ENCODE results near the gene DGCR2. TPM values are rescaled to one million over a fixed set of nuclear protein-coding genes. Genes with fewer than 3 reads are reported as not detected.

DGCR2 gene
- total and polyA plus RNA-seq, 12 donors, result 24.3 to 70.1 (median 51.9) TPM

GRCh38 chr22:19046287-19046686 is 75.9 kb downstream of the DGCR2 start:
- peaks cover 0 to 84% of the 10 kb centered on the region in 2 donors for H3K36me3 ChIP-seq (replicated peaks in 1 of 2)
- no peak overlapping the region for H3K27ac ChIP-seq
- TF ChIP-seq POLR2A (IDR thresholded peaks at IDR 0.05) (no peak), CTCF (IDR thresholded peaks at IDR 0.05) (no peak)
- H3K9me3 ChIP-seq (replicated peaks in 1 of 3), result no peaks in the 10 kb centered on the region
- no peaks in the 10 kb centered on the region for H3K27me3 ChIP-seq
- peaks cover 0 to 13% of the 10 kb centered on the region in 2 donors for H3K4me1 ChIP-seq (replicated peaks in 1 of 2)
- no peak for DNase-seq
- intact Hi-C loops (cut with DNase I), result loop anchor here in 1 of 2 donors (10.0 kb wide), 1 partner anchor 59 kb away; no protein-coding TSS in a partner anchor
- no peak overlapping the region for H3K4me3 ChIP-seq
- WGBS, 4 donors, result 90 to 99% (median 96%) methylated on average over 1 to 2 of the region's 2 CpGs

GRCh38 chr22:19045094-19045493 is 77.1 kb downstream of the DGCR2 start:
- Histone ChIP-seq H3K4me3 (no peak overlapping the region), H3K27ac (no peak overlapping the region), H3K9me3 (replicated peaks in 1 of 3) (no peaks in the 10 kb centered on the region), H3K4me1 (replicated peaks in 1 of 2) (peaks cover 0 to 12% of the 10 kb centered on the region in 2 donors), H3K27me3 (no peaks in the 10 kb centered on the region), H3K36me3 (replicated peaks in 1 of 2) (peaks cover 0 to 94% of the 10 kb centered on the region in 2 donors)
- intact Hi-C loops (cut with DNase I), result loop anchor here in 1 of 2 donors (10.0 kb wide), 1 partner anchor 60 kb away; no protein-coding TSS in a partner anchor
- TF ChIP-seq POLR2A (IDR thresholded peaks at IDR 0.05), result no peak
- no peak for TF ChIP-seq CTCF (IDR thresholded peaks at IDR 0.05)
- no peak for DNase-seq
- 80 to 91% (median 87%) methylated on average over 7 of the region's 7 CpGs for WGBS, 4 donors

GRCh38 chr22:19044381-19044780 is 77.8 kb downstream of the DGCR2 start:
- Histone ChIP-seq H3K4me1 (replicated peaks in 1 of 2) (peaks cover 0 to 9% of the 10 kb centered on the region in 2 donors), H3K27ac (no peak overlapping the region), H3K9me3 (replicated peaks in 1 of 3) (no peaks in the 10 kb centered on the region), H3K36me3 (replicated peaks in 1 of 2) (peaks cover 0 to 95% of the 10 kb centered on the region in 2 donors), H3K27me3 (no peaks in the 10 kb centered on the region), H3K4me3 (no peak overlapping the region)
- WGBS, 4 donors, result 85 to 90% (median 87%) methylated on average over 5 to 6 of the region's 6 CpGs
- no peak for DNase-seq
- TF ChIP-seq CTCF (IDR thresholded peaks at IDR 0.05) (no peak), POLR2A (IDR thresholded peaks at IDR 0.05) (no peak)
- intact Hi-C loops (cut with DNase I), result loop anchor here in 1 of 2 donors (10.0 kb wide), 1 partner anchor 60 kb away; no protein-coding TSS in a partner anchor

- no peaks in the 10 kb centered on the region for H3K9me3 ChIP-seq (replicated peaks in 1 of 3)
- DNase-seq, result peak in 4 of 7 donors; percentile 6 to 56 (median 25)
- 72 to 98% (median 75%) methylated on average over 8 to 14 of the region's 14 CpGs for WGBS, 4 donors
- TF ChIP-seq CTCF (IDR thresholded peaks at IDR 0.05), result no peak
- TF ChIP-seq POLR2A (IDR thresholded peaks at IDR 0.05), result no peak
- H3K27ac ChIP-seq, result peak overlapping the region in 1 of 5 donors; percentile 39
- peaks cover 0 to 9% of the 10 kb centered on the region in 2 donors for H3K4me1 ChIP-seq (replicated peaks in 1 of 2)
- no peaks in the 10 kb centered on the region for H3K27me3 ChIP-seq
- H3K4me3 ChIP-seq, result no peak overlapping the region
- intact Hi-C loops (cut with DNase I), result loop anchor here in 1 of 2 donors (10.0 kb wide), 1 partner anchor 61 kb away; no protein-coding TSS in a partner anchor
- H3K36me3 ChIP-seq (replicated peaks in 1 of 2), result peaks cover 0 to 95% of the 10 kb centered on the region in 2 donors
These were observed 78.8 kb downstream of the DGCR2 start for GRCh38 chr22:19043121-19044085.

All from adrenal gland (tissue), 12 donors.